Heart left ventricle (tissue), 16 donors: ENCODE data around the gene CACNA2D3. TPM values are rescaled to one million over a fixed set of nuclear protein-coding genes. Genes with fewer than 3 reads are reported as not detected.

ENCODE experiments used
- ATAC-seq, 4 donors: fragments of 200-7000 bp; cut with Tn5 transposase; one replicate each; pipeline ENCODE4 v1.9.1; 2020 to 2022; ENCODE audit warnings: moderate library complexity in 4 of 4, mild to moderate bottlenecking in 3 of 4, moderate number of reproducible peaks in 1 of 4
- DNase-seq, 5 donors: peaks; one replicate each; pipeline ENCODE4 v3.0.0-alpha.2; 2020
- H3K27ac ChIP-seq, 12 donors: fragments of 200-600 bp; sonication (generic) in 4 of 12; one replicate each; pipeline versions ENCODE4 v1.5.0 to v1.8.0; 2016 to 2022; ENCODE audit warnings: mild to moderate bottlenecking in 2 of 12
- H3K27me3 ChIP-seq, 9 donors: fragments of 200-600 bp; sonication (generic) in 2 of 9; one replicate each; pipeline versions ENCODE4 v1.5.1 to v1.8.0; 2016 to 2022; ENCODE audit warnings: mild to moderate bottlenecking in 3 of 9
- H3K36me3 ChIP-seq, 9 donors: fragments of 200-600 bp; sonication (generic) in 2 of 9; one replicate each; pipeline versions ENCODE4 v1.5.0 to v1.8.0; 2018 to 2022; ENCODE audit warnings: mild to moderate bottlenecking in 2 of 9
- H3K4me1 ChIP-seq, 12 donors: fragments of 200-600 bp; sonication (generic) in 4 of 12; one replicate each; pipeline versions ENCODE4 v1.5.0 to v1.8.0; 2016 to 2022; ENCODE audit warnings: mild to moderate bottlenecking in 3 of 12
- H3K4me3 ChIP-seq, 12 donors: fragments of 200-600 bp; sonication (generic) in 4 of 12; one replicate each; pipeline versions ENCODE4 v1.5.0 to v1.8.0; 2017 to 2022; ENCODE audit warnings: mild to moderate bottlenecking in 9 of 12, moderate library complexity in 4 of 12
- H3K9me3 ChIP-seq, 12 donors: fragments of 200-600 bp; sonication (generic) in 4 of 12; one replicate each; pipeline versions ENCODE4 v1.5.0 to v1.8.0; 2016 to 2022; ENCODE audit warnings: mild to moderate bottlenecking in 1 of 12
- POLR2A ChIP-seq, 2 donors: fragments of 450-650 bp; IDR thresholded peaks; one replicate each; pipeline ENCODE4 v1.6.1; 2017; ENCODE audit warnings: antibody characterized with exemption in 2 of 2, mild to moderate bottlenecking in 2 of 2, moderate library complexity in 2 of 2
- WGBS, 4 donors: extraction: QIAGEN DNeasy Blood & Tissue Kit in 2 of 4; methylation state at CpG; one replicate each; pipeline versions ENCODE4 v1.1.5 to v1.1.7; 2013 to 2018; 5-methylcytosine and 5-hydroxymethylcytosine counted together
- intact Hi-C, 10 donors: fragments of 100-400 bp; cut with DNase I; formaldehyde crosslinking; loops; one replicate each; pipeline versions ENCODE4 v1.11.1 to v1.14.2; 2022
- polyA plus RNA-seq, 2 donors: library from polyadenylated mRNA; stranded (reverse); fragments of 200-250 nt; gene quantifications; one replicate each; pipeline ENCODE4 v1.2.3, GENCODE V29; 2013
- total RNA-seq, 9 donors: library from RNA; depleted of rRNA in 2 of 9; stranded (reverse); fragments of >200 nt in 2 of 9; fragmentation: NEBNext Ultra II Directional in 3 of 9; extraction: Animal tissue kit (Norgen Biotek cat#: 25700) in 3 of 9; gene quantifications; one replicate each; pipeline versions ENCODE4 v1.1.0 to v1.2.4, GENCODE V29; 2016 to 2023
- TF ChIP-seq, protein P1 (sequence below), 12 donors: fragments of 200-600 bp; sonication (generic) in 4 of 12; IDR thresholded peaks; one replicate each; pipeline versions ENCODE4 v1.5.0 to v1.8.0; 2018 to 2022; ENCODE audit warnings: antibody characterized with exemption in 12 of 12, mild to moderate bottlenecking in 5 of 12
- donor health status: ischemic (EF 13 %, LVEDD 7.1; RV severe dilation, severe dysfunction).
- donor health status: healthy with polysubstance abuse.
- donor health status: DM: no; HTN: yes; CAD: no.
- donor health status: DM: no; HTN: no; CAD: no.
- donor health status: ischemic (EF 25% LVEDD 6.9; RV normal size, moderate dysfunction).
- donor health status: ischemic (EF 25% LVEDD 5.7; RV mildly dilated, moderate dysfunction).
- donor health status: healthy.
- donor health status: DM: yes; HTN: yes; CAD: no.
- donor health status: ischemic (EF 35%, LVEDD 5.7; RV mildly dilated, moderate dysfunction).
- donor health status: nonischemic (EF 11% LVEDD 7.7; RV severe dilation, severe dysfunction).
- donor health status: DM: yes; HTN: yes; CAD: no.
- donor health status: PGD.
- donor health status: ischemic (EF 29% LVEDD 5.4; RV normal size, mild dysfunction).
- donor health status: nonischemic (EF 23%, LVEDD 6.1; RV moderate dilation, normal function).

The CACNA2D3 gene
- total and polyA plus RNA-seq, 11 donors, result 0.17 to 25.1 (median 12.8) TPM

DNA sequence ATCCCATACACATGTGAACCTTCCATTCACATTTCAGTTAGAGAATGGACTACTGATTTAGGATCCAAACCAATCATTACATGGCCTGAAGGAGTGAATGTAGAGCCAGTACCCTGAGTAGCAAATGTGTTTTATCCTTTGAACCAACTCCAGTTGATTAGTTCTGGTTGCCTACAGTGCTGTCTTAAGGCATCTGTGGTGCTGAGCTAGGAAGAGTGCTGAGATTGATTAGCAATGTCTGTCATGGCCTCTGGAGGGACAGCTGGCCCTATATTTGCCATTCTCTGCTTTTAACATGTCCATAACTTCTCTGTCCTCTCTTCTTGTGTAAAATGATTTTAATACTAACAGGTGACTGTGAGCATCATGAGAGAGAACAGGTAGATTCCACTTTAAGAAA lies 794.4 kb downstream of the CACNA2D3 start:
- no peak overlapping the region for H3K4me3 ChIP-seq
- H3K27ac ChIP-seq, result no peak overlapping the region
- H3K9me3 ChIP-seq, result peaks cover 0 to 6% (median 2%) of the 10 kb centered on the region in 12 donors
- DNase-seq (no peak), ATAC-seq (no peak)
- TF ChIP-seq, protein P1, sequence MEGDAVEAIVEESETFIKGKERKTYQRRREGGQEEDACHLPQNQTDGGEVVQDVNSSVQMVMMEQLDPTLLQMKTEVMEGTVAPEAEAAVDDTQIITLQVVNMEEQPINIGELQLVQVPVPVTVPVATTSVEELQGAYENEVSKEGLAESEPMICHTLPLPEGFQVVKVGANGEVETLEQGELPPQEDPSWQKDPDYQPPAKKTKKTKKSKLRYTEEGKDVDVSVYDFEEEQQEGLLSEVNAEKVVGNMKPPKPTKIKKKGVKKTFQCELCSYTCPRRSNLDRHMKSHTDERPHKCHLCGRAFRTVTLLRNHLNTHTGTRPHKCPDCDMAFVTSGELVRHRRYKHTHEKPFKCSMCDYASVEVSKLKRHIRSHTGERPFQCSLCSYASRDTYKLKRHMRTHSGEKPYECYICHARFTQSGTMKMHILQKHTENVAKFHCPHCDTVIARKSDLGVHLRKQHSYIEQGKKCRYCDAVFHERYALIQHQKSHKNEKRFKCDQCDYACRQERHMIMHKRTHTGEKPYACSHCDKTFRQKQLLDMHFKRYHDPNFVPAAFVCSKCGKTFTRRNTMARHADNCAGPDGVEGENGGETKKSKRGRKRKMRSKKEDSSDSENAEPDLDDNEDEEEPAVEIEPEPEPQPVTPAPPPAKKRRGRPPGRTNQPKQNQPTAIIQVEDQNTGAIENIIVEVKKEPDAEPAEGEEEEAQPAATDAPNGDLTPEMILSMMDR (IDR thresholded peaks at IDR 0.05), result no peak
- TF ChIP-seq POLR2A (IDR thresholded peaks at IDR 0.05), result no peak
- intact Hi-C loops, result no loop called here
- H3K4me1 ChIP-seq, result no peaks in the 10 kb centered on the region
- no peaks in the 10 kb centered on the region for H3K36me3 ChIP-seq
- H3K27me3 ChIP-seq, result no peaks in the 10 kb centered on the region

DNA sequence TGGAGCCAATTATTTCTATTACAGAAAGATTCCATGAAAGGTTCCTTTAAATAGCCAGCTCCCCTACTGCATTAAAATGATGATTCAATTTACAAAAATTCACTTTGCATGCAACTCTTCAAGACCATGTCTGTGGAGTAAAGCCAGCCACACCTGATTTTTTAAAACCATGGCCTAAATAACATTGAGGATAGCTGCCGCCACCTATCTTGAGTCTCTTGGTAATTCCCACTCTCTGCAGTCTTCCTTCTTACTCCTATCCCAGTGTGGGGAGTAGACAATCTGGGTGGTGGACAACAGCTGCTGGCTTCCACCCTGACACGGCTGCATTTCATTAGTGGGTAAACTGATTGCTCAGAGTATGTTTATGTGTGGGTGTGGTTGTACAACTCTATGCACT lies 794.8 kb downstream of the CACNA2D3 start:
- Histone ChIP-seq H3K4me1 (no peaks in the 10 kb centered on the region), H3K36me3 (no peaks in the 10 kb centered on the region), H3K27me3 (no peaks in the 10 kb centered on the region), H3K4me3 (no peak overlapping the region), H3K27ac (no peak overlapping the region), H3K9me3 (peaks cover 0 to 2% (median 0%) of the 10 kb centered on the region in 12 donors)
- ATAC-seq (no peak), DNase-seq (no peak)
- intact Hi-C loops, result no loop called here
- no peak for TF ChIP-seq POLR2A (IDR thresholded peaks at IDR 0.05)
- TF ChIP-seq, protein P1 (IDR thresholded peaks at IDR 0.05), result no peak
- 75 to 92% (median 91%) methylated on average over 2 of the region's 2 CpGs for WGBS, 4 donors

DNA sequence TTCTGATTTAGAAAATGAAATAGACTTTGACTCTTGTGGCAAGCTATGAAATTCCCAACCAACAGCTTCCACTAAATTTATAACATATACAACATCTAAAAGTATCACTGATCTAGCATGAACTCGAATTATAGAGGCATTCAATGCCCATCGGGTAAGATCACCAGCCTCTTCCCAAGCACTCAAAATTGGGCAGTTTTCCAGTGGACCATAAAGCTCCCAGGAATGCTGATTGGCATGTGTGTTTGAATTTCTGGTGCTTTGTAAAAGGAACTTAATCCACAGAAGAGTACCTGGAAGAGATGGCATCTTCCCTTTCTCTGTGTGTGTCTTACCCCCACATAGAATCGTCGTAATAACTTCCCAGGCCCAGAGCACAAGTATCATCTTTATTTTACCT lies 795.5 kb downstream of the CACNA2D3 start:
- H3K4me1 ChIP-seq, result no peaks in the 10 kb centered on the region
- ATAC-seq (no peak), DNase-seq (no peak)
- H3K4me3 ChIP-seq, result no peak overlapping the region
- no peaks in the 10 kb centered on the region for H3K9me3 ChIP-seq
- no peaks in the 10 kb centered on the region for H3K27me3 ChIP-seq
- H3K36me3 ChIP-seq, result no peaks in the 10 kb centered on the region
- intact Hi-C loops, result no loop called here
- 76 to 89% (median 86%) methylated on average over 4 of the region's 4 CpGs for WGBS, 4 donors
- no peak overlapping the region for H3K27ac ChIP-seq
- no peak for TF ChIP-seq POLR2A (IDR thresholded peaks at IDR 0.05)
- TF ChIP-seq, protein P1 (IDR thresholded peaks at IDR 0.05), result no peak

DNA sequence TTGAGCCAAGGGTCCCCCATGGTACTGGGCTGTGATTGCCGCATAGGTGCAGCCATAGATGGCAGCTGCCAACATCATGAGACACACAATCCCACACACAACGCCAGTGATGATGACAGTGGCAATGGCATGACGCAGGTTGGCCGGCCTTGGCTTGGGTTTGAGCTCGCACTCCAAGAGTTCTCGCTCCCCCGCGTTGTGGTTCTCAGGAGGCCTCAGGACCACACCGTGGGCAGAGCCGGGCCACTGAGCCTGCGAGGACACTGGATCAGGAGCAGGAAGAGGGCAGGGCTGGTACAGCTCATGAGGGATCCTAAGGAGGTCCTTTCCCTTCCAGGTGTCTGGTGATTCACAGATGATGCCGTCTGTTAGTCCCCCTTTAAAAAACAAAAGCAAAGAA lies 796.2 kb downstream of the CACNA2D3 start:
- H3K4me1 ChIP-seq, result no peaks in the 10 kb centered on the region
- no peaks in the 10 kb centered on the region for H3K36me3 ChIP-seq
- no peaks in the 10 kb centered on the region for H3K27me3 ChIP-seq
- no peak for ATAC-seq
- no peak for DNase-seq
- WGBS, 4 donors, result 92 to 98% (median 96%) methylated on average over 12 of the region's 12 CpGs
- no peaks in the 10 kb centered on the region for H3K9me3 ChIP-seq
- no peak overlapping the region for H3K4me3 ChIP-seq
- intact Hi-C loops, result no loop called here
- no peak overlapping the region for H3K27ac ChIP-seq
- TF ChIP-seq POLR2A (IDR thresholded peaks at IDR 0.05), result no peak
- TF ChIP-seq, protein P1 (IDR thresholded peaks at IDR 0.05), result no peak
